Osteocyte (in vitro differentiated cells): Measurements from ENCODE around the gene POLDIP2. TPM values are rescaled to one million over a fixed set of nuclear protein-coding genes. Genes with fewer than 3 reads are reported as not detected.

ENCODE experiments used
- DNase-seq: peaks from one replicate; pipeline ENCODE4 v3.0.0; 2021; ENCODE audit warnings: mixed read lengths; ENCODE audit not compliant: unreplicated experiment; ENCODE audit errors: extremely low spot score
- H3K27ac Mint-ChIP-seq: one replicate; pipeline ENCODE4 v1.8.0; 2021; ENCODE audit warnings: mild to moderate bottlenecking, mixed read lengths; ENCODE audit not compliant: unreplicated experiment
- H3K27me3 Mint-ChIP-seq: one replicate; pipeline ENCODE4 v1.8.0; 2021; ENCODE audit warnings: mixed read lengths; ENCODE audit not compliant: unreplicated experiment
- H3K36me3 Mint-ChIP-seq: one replicate; pipeline ENCODE4 v1.8.0; 2021; ENCODE audit warnings: mixed read lengths; ENCODE audit not compliant: unreplicated experiment
- H3K4me1 Mint-ChIP-seq: one replicate; pipeline ENCODE4 v1.8.0; 2021; ENCODE audit warnings: mixed read lengths; ENCODE audit not compliant: unreplicated experiment
- H3K4me3 Mint-ChIP-seq: one replicate; pipeline ENCODE4 v1.8.0; 2021; ENCODE audit warnings: mild to moderate bottlenecking, moderate library complexity, mixed read lengths; ENCODE audit not compliant: unreplicated experiment
- H3K9me3 Mint-ChIP-seq: one replicate; pipeline ENCODE4 v1.8.0; 2021; ENCODE audit warnings: mixed read lengths; ENCODE audit not compliant: unreplicated experiment
- CTCF ChIP-seq: fragments of 200-600 bp; sonication (generic); IDR thresholded peaks from 2 replicates; pipeline ENCODE4 v1.5.0; 2021; ENCODE audit warnings: antibody characterized with exemption, mild to moderate bottlenecking, moderate library complexity
- total RNA-seq: library from RNA; stranded (reverse); gene quantifications from 2 replicates; pipeline ENCODE4 v1.2.1, GENCODE V29; 2021

POLDIP2 gene
- total RNA-seq, 1 donor from 2014 or later, result 79.8 TPM

- Mint-ChIP-seq H3K36me3 (peaks cover 12% of the 10 kb centered on the region), H3K4me1 (peaks cover 5% of the 10 kb centered on the region), H3K4me3 (no peak overlapping the region), H3K9me3 (no peaks in the 10 kb centered on the region), H3K27ac (no peak overlapping the region), H3K27me3 (no peaks in the 10 kb centered on the region)
- DNase-seq, result no peak
- no peak for TF ChIP-seq CTCF
Observed at GRCh38 chr17:28398280-28398981, 41.1 kb upstream of the POLDIP2 start.

GRCh38 chr17:28397687-28398279 is 40.5 kb upstream of the POLDIP2 start:
- H3K9me3 Mint-ChIP-seq, result no peaks in the 10 kb centered on the region

GRCh38 chr17:28397275-28397674 is 39.9 kb upstream of the POLDIP2 start:
- peaks cover 5% of the 10 kb centered on the region for H3K4me1 Mint-ChIP-seq
- H3K27ac Mint-ChIP-seq, result no peak overlapping the region
- H3K27me3 Mint-ChIP-seq, result no peaks in the 10 kb centered on the region
- TF ChIP-seq CTCF, result no peak
- no peak for DNase-seq
- H3K9me3 Mint-ChIP-seq, result no peaks in the 10 kb centered on the region
- no peak overlapping the region for H3K4me3 Mint-ChIP-seq
- H3K36me3 Mint-ChIP-seq, result peaks cover 13% of the 10 kb centered on the region

More at GRCh38 chr17:28397687-28398279, 40.5 kb upstream of the POLDIP2 start:
- H3K4me1 Mint-ChIP-seq, result peaks cover 5% of the 10 kb centered on the region
- DNase-seq, result no peak
- peaks cover 13% of the 10 kb centered on the region for H3K36me3 Mint-ChIP-seq
- H3K4me3 Mint-ChIP-seq, result no peak overlapping the region
- no peak overlapping the region for H3K27ac Mint-ChIP-seq
- no peaks in the 10 kb centered on the region for H3K27me3 Mint-ChIP-seq
- no peak for TF ChIP-seq CTCF

GRCh38 chr17:28396635-28397239 is 39.4 kb upstream of the POLDIP2 start:
- Mint-ChIP-seq H3K27me3 (no peaks in the 10 kb centered on the region), H3K36me3 (peaks cover 13% of the 10 kb centered on the region), H3K9me3 (no peaks in the 10 kb centered on the region), H3K4me1 (peaks cover 5% of the 10 kb centered on the region), H3K4me3 (no peak overlapping the region), H3K27ac (no peak overlapping the region)
- no peak for TF ChIP-seq CTCF
- DNase-seq, result no peak

- TF ChIP-seq CTCF, result no peak
- Mint-ChIP-seq H3K27me3 (no peaks in the 10 kb centered on the region), H3K36me3 (peaks cover 18% of the 10 kb centered on the region), H3K27ac (no peak overlapping the region), H3K9me3 (no peaks in the 10 kb centered on the region), H3K4me1 (peaks cover 5% of the 10 kb centered on the region), H3K4me3 (no peak overlapping the region)
- no peak for DNase-seq
Observed at GRCh38 chr17:28395968-28396367, 38.6 kb upstream of the POLDIP2 start.
